Esophagus squamous epithelium (tissue), 4 donors: ENCODE data around the gene LRP2.

Experiments used
- CTCF ChIP-seq, 6 experiments: fragments of 450-650 bp in 4 of 6; fragments of 200-600 bp in 2 of 6; sonication (generic) in 2 of 6; IDR thresholded peaks; one replicate each; pipeline ENCODE4 v1.5.1; 2016 to 2019; ENCODE audit warnings: antibody characterized with exemption in 6 of 6, mild to moderate bottlenecking in 4 of 6, moderate library complexity in 4 of 6
- POLR2A ChIP-seq, 4 donors: fragments of 450-650 bp; IDR thresholded peaks; one replicate each; pipeline ENCODE4 v1.6.1; 2017; ENCODE audit warnings: antibody characterized with exemption in 4 of 4, mild to moderate bottlenecking in 4 of 4, moderate library complexity in 3 of 4

DNA sequence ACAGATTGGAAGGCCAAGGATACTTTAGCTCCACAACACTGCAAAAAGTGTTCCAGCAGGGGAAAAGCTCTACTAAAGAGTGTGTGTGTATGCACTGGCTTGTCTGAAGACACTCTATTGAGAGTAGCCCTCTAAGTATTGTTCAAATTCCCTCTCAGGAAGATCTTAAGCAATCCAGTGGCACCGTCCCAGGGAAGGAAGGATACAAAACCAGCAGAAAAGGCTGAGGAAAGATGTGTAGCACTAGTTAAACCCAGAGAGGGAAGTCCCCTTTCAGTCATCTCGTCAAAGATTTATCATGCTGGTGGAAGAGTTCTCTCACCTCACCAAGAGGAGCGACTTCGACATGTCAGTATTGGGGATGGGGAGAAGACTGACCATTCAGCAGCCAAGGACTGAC, 242.5 kb downstream of the LRP2 start:
- TF ChIP-seq CTCF (IDR thresholded peaks at IDR 0.05) (no peak), POLR2A (IDR thresholded peaks at IDR 0.05) (no peak)
